Medulla oblongata (tissue), 1 donor: ENCODE measurements around the gene GLT8D2.

ENCODE experiments used
- DNase-seq: peaks from one replicate; pipeline ENCODE4 v3.0.0-alpha.2; 2015; ENCODE audit errors: extremely low spot score

The GLT8D2 gene

DNA sequence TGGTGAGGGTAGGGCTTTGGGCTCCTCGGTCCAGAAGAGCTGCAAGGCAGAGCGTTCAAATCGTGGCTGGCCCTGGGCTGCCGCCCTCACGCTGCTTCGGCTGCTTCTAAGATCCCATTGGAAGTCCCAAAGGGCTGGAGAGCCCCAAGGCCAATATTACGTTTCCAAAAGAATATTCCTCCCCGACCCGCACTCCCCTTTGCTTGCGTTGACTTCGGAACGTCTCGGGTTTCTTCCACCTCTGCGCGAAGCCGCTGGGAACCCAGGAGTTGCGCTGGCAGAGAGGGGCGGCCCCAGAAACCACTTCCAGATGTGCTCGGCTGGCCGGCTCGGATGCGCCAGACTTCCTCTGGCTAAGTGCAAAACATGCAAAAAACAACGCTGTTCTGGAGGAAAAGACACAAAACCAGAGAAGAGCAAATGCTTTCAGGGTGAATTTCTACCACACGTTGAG lies at the start of gene GLT8D2:
Gene GLT8D2 (minus strand): TSS at position 285 of the 454 bp plus-strand sequence. CDS start 30,539 bp downstream, outside the sequence.
- DNase-seq = no peak

GRCh38 chr12:104097954-104098353 lies 48.0 kb upstream of the GLT8D2 start:
- DNase-seq = no peak

DNA sequence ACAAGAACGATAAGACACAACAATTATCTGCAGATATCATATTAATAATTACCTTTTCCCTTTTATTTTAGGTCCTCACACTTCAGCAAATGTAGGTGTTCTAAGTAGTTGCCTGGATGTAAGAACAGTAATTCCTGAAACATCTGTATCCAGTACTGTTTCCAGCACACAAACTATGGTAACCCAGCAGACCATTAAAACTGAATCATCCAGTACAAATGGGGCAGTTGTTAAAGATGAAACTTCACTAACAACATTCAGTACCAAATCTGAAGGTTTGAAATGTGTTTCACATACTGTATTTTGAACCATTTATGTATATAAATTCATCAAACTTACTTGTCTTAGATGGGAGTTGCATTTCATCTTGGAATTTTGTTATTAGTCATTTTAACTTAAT lies 45.3 kb upstream of the GLT8D2 start:
- DNase-seq = no peak

DNA sequence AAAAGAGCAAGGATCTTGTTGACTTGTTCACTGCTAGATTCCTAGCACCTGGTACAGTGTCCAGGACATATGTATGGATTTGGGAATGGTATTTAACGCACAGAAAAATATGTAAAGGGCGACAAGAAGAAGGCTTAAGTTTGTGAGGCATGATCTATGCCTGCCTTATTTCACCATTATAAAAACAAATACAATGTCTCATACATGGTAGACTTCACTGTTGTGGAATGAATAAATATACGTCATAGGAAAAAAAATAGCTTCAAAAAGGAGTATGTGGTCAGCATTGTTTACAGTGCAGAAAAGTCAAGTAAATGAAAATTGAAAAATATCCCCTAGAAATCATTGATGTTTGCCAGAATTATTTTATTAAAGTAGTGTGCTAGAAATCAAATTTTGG lies 44.3 kb upstream of the GLT8D2 start:
- DNase-seq = no peak

DNA sequence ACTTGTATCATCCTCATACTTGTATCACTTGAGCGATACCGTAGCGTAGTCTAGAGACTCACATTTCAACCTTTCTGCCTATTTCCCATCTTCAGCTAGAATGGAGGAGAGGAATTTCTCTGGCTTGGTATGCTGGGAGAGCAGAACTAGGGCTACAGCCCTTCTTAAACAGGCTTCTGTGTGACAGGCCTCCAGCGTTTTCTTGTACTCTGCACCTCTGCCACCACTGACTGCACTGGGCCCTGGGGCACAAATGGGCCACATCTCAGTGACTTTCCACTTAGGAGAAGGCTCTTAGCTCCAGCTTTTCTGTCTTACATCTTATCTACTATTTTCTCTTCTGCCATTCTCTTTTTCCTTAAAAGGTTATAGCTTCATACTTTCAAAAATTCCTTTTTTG lies 41.1 kb upstream of the GLT8D2 start:
- no peak for DNase-seq

GRCh38 chr12:104090685-104091084 lies 40.7 kb upstream of the GLT8D2 start:
- DNase-seq = no peak

- DNase-seq = no peak
Observed at GRCh38 chr12:104083769-104084475, 33.9 kb upstream of the GLT8D2 start.

DNA sequence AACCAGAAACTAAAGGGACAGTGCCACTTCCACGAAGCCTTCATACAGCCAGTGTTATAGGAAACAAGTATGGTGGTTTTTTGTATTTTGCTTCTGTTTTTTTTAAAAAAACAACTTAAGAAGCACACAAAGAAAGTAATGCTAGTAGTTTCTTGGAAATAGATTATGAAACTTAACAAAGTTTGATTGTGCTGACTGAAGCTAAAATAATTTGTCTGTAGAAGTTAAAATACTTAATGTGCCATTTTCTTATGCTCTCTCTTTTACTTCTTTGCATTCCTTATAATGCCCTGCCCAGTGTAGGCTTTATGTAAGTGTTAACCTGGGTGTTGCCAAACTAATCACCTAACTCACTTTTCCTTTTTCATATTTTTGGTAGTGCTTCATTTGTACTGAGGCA lies 30.8 kb upstream of the GLT8D2 start:
- DNase-seq = no peak

DNA sequence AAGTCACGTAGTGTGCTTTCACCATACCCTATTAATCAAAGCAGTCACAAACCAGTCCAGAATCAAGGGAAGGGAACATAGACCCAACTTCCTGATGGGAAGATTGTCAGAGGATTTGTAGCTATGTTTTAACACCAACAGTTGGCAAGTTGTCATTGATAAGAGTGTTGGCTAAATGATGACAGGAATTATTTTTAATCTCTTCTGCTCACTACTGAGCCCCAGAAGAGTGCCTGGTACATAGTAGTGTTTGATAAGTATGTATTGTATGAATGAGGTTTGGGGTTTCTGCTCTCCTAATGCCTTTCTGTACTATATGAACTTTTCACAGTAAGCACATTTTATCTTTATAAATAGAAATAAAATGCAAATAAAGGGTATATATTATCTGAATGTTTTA lies 29.0 kb upstream of the GLT8D2 start:
- no peak for DNase-seq

- no peak for DNase-seq
Observed at GRCh38 chr12:104073699-104074098, 23.7 kb upstream of the GLT8D2 start.

DNA sequence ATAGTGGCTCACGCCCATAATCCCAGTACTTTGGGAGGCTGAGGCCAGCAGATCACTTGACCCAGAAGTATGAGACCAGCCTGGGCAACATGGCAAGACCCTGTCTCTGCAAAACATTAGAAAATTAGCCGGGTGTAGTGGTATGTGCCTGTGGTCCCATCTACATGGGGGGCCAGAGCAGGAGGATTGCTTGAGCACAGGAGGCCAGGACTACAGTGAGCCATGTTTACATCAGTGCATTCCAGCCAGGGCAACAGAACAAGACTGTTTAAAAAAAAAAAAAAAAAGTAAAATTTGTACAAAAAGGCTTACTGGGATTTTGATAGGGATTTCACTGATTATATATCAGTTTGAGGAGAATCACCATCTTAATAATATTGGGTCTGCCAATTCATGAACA lies 22.1 kb upstream of the GLT8D2 start:
- no peak for DNase-seq

DNA sequence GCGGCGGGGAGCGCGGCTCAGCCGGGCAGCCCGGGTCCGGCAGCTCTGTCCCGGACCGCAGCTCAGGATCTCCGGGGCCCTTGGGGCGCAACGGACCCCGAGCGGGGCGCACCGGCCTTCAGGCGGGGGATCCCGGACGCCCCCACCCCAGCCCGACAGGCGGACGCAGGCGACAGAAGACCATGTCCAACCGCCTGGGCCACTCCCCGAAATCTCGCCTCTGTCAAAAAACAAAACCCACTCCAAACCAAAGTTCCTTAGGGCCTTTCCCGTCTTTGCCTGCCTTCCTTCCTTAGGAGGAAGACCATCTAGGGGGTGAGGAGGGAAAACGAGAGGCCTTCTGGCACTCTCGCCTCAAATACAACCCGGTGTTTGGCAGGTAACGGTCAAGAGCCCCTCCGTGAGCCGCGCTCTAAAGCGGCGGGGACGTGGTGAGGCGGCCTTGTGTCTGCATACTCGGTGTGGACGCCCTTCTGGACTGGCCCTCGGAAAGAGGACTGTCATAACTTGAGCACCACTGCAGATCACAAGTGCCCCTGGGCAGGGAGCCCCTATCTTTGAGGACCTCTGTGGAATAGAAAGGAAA lies 14.9 kb upstream of the GLT8D2 start:
- peak; percentile 28 for DNase-seq

- DNase-seq = peak; percentile 94
Observed at GRCh38 chr12:104064031-104064841, 14.2 kb upstream of the GLT8D2 start, which contains the start of gene HCFC2. Gene HCFC2, plus strand, starts transcription at chr12:104064531. Its CDS starts 30 bp downstream, at chr12:104064561.

DNA sequence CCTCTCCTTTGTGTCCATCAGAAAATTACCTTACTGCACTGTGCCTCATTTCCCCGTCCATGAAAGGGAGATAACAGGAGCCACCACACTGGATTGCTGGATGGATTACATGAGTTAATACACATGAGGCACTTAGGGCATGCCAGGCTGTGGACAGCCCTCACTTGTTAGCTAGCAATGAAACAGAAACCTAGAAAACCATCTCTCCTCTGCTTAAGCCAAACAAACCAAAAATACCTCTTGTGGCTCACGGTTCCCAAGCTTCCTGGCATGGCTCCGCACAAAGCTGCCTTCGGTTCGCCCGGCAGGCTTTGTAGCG lies 13.7 kb upstream of the GLT8D2 start:
- DNase-seq = peak; percentile 28

DNA sequence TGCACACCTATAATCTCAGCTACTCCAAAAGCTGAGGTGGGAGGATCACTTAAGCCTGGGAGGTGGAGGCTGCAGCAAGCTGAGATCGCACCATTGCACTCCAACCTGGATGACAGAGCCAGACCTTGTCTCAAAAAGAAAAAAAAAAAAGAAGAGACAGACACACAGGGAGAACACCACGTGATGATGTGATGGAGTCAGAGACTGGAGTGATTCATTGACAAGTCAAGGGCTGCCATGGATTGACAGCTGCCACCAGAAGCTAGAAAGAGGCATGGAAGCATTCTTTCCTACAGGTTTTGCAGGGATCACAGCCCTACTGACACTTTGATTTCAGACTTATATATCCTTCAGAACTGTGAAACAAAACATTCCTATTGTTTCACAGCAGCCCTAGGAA lies 10.8 kb upstream of the GLT8D2 start:
- no peak for DNase-seq

GRCh38 chr12:104059963-104060362 lies 10.0 kb upstream of the GLT8D2 start:
- DNase-seq = no peak

DNA sequence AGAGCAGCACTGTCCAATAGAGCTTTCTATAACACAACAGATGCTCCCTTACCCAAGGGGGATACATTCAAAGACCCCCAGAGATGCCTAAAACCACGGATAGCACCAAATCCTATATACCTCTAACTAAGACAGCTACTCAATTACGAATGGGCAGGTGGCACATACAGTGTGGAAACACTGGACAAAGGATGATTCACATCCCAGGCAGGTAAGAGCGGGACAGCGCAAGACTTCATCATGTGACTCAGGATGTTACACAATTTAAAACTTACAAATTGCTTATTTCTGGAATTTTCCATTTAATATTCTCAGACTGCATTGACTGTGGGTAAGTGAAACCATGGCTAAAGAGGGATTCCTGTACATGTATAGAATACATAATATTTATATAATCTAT lies 8.8 kb upstream of the GLT8D2 start:
- DNase-seq = no peak

DNA sequence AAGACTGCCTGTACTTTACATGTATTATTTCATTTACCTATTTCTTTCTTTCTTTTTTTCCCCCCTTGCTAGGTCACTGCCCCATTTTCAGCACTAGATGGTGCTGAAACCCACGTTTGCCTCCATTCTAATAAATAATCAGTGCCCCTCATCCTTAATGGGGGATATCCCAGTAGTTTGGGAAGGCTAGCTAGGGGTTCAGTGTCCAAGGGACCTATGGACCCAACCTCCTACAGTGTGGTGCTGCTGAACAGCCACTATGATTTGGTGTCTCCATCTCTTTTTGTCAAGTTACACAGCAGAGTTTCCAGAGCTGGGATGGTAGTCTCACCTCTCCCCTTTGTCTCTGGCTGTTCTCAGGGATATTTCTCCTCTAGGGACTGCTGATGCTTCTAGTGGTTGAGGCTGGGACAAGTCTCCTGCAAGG lies 7.8 kb upstream of the GLT8D2 start:
- DNase-seq = no peak

- no peak for DNase-seq
Observed at GRCh38 chr12:104056419-104056972, 6.5 kb upstream of the GLT8D2 start.

DNA sequence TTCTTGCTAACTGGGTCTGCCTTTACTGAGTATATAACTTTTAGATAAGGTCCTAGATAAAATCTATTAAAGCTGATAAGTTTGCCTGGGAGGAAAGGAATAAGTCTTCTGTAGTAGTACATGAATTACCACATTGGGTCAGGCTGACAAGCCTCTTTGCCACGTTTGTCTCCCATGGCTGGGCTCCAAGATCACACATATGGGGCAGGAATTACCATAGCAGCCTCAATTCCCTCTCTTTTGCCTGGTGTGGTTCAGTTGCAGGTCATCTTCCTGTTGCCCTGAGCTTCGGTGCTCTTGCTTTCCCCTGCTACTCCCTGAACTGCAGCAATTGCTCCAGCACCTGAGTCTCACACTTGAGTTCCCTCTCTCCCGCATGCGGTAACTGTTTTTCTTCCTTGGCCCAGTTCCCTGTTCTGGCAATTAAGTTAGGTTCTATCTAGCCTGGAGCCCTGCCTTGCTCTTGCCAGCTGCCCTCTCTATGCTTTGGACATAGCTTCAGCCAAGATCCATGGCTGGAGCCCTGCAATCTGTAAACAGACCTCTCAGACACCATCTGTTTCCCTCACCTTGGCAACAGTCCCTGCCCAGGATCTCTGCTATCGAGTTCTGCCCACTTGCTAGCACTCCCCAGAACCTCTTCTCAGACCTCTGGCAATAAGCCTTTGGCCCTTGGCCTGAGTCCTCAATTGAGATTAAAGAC lies 5.8 kb upstream of the GLT8D2 start:
- no peak for DNase-seq

GRCh38 chr12:104054681-104055346 lies 4.8 kb upstream of the GLT8D2 start:
- DNase-seq = no peak
